Aorta (tissue), 5 donors: ENCODE data around the gene MAP4K1. TPM values are rescaled to one million over a fixed set of nuclear protein-coding genes. Genes with fewer than 3 reads are reported as not detected.
"Not testable (repeated sequence)": the region's sequence is repeated elsewhere in the genome, so short reads cannot be mapped to it uniquely, and the experiment has no call there.

Experiments
- ATAC-seq: fragments of 200-7000 bp; cut with Tn5 transposase; one replicate; pipeline ENCODE4 v1.9.1; 2022; ENCODE audit warnings: moderate library complexity; ENCODE audit not compliant: low FRiP score
- DNase-seq, 2 donors: peaks; one replicate each; pipeline ENCODE4 v3.0.0-alpha.2; 2020
- H3K27ac ChIP-seq, 2 donors: one replicate each; pipeline ENCODE4 v1.5.1; 2013; ENCODE audit warnings: low read length in 2 of 2, mild to moderate bottlenecking in 2 of 2, moderate library complexity in 2 of 2, control low read depth in 1 of 2, inconsistent platforms in 1 of 2, low read depth in 1 of 2
- H3K27me3 ChIP-seq, 2 donors: one replicate each; pipeline ENCODE4 v1.6.1; 2013; ENCODE audit warnings: control low read depth in 1 of 2, low read length in 1 of 2, mild to moderate bottlenecking in 1 of 2, moderate library complexity in 1 of 2; ENCODE audit not compliant: insufficient read depth in 2 of 2, control insufficient read depth in 1 of 2
- H3K36me3 ChIP-seq, 2 donors: one replicate each; pipeline ENCODE4 v1.6.1; 2013; ENCODE audit warnings: control low read depth in 1 of 2, low read length in 1 of 2, mild to moderate bottlenecking in 1 of 2; ENCODE audit not compliant: insufficient read depth in 2 of 2, control insufficient read depth in 1 of 2
- H3K4me1 ChIP-seq, 2 donors: one replicate each; pipeline ENCODE4 v1.6.1; 2013; ENCODE audit warnings: low read length in 2 of 2, control low read depth in 1 of 2, mild to moderate bottlenecking in 1 of 2, moderate library complexity in 1 of 2; ENCODE audit not compliant: insufficient read depth in 2 of 2, control insufficient read depth in 1 of 2
- H3K4me3 ChIP-seq, 2 donors: one replicate each; pipeline ENCODE4 v1.5.1; 2013; ENCODE audit warnings: low read length in 2 of 2, control low read depth in 1 of 2, mild to moderate bottlenecking in 1 of 2
- H3K9me3 ChIP-seq: one replicate; pipeline ENCODE4 v1.6.1; 2013; ENCODE audit warnings: mild to moderate bottlenecking, low read length; ENCODE audit not compliant: control insufficient read depth
- WGBS, 2 donors: extraction: QIAGEN DNeasy Blood & Tissue Kit; methylation state at CpG; one replicate each; pipeline ENCODE4 v1.1.7; 2013; 5-methylcytosine and 5-hydroxymethylcytosine counted together
- intact Hi-C, 2 donors: fragments of 100-400 bp; cut with DNase I; formaldehyde crosslinking; loops; one replicate each; pipeline versions ENCODE4 v1.14.2 to v1.15.0; 2022
- polyA plus RNA-seq, 2 donors: library from polyadenylated mRNA; stranded (reverse); fragments of 200-250 nt; gene quantifications; one replicate each; pipeline ENCODE4 v1.2.3, GENCODE V29; 2013
- total RNA-seq, 2 donors: library from RNA; stranded (reverse); fragmentation: NEBNext Ultra II Directional; extraction: Animal tissue kit (Norgen Biotek cat#: 25700); gene quantifications; one replicate each; pipeline ENCODE4 v1.2.1, GENCODE V29; 2021
- donor health status: healthy with polysubstance abuse.
- donor health status: Bipolar disorder and iron deficiency.
- donor health status: DM: no; HTN: no; CAD: no.
- donor health status: DM: no; HTN: no; CAD: no.
- donor health status: DM: yes; HTN: yes; CAD: no.

MAP4K1 gene
- total and polyA plus RNA-seq, 4 donors: 1.6 to 13.2 (median 4.7) TPM

DNA sequence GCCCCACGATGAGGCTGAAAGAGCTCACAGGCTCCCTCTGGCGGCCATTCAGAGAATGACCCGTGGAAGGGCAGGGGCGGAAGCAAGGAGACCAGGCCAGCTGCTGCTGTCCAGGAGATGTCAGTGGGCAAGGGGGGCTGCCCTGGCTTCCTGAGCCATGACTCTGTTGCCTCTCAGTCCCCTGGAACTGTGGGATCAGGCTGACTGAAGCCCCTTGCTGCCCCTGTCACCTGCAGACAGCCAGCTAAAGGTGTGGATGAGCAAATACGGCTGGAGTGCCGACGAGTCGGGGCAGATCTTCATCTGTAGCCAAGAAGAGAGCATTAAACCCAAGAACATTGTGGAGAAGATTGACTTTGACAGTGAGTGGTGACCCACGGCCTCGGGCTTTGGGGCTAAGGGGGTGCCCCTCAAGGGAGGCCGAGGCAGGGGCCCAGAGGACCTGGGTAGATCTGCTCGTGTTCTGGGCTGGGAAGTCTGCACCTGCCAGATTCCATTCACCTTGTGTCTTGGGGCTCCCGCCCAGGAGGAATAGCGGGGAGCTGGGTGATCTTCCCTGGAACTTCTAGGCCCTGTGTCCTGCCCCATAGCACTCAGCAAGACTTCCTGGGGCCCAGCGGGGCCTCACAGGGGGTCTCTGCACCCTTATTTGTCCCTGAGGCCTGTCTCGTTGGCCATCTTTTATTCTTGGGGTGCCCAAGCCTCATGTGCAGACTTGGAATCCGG is 17.2 kb upstream of the MAP4K1 start:
- Histone ChIP-seq H3K9me3 (no peaks in the 10 kb centered on the region), H3K4me3 (no peak overlapping the region)
- peak; percentile 79 to 94 for DNase-seq

DNA sequence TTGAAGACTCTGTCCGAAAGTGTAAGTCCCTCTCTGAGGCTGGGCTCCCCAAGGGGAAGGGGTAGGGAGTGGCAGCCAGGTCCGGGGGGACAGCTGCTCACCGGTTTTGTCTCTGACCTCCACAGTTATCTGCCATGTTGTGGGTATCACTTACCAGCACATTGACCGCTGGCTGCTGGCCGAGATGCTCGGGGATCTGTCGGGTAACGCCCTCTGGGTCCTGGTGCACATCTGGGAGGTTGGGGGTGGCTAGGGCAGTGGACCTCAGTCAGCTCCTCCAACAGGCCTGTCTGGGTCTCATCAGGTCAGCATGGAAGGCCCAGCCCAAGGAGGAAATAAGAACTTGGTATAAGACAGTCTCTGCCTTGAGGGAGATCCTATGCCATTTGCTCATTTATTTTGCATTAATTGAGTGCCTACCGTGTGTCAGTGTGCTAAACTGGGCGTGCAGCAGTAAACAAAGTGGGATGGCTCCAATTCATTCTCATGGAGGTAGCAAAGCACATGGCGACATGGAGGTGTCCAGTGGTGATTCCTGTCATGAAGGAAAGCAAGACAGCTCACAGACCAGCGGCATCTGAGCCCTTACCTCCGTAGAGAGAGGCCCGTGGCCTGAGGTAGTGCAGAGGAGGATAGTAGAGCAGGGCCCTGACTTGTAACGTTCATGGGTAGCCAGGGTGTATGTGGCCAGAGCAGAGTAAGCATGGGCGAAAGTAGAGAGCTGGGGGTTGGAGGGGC is 14.9 kb upstream of the MAP4K1 start:
- Histone ChIP-seq H3K36me3 (no peaks in the 10 kb centered on the region), H3K27ac (no peak overlapping the region), H3K9me3 (no peaks in the 10 kb centered on the region), H3K4me1 (no peaks in the 10 kb centered on the region), H3K27me3 (no peaks in the 10 kb centered on the region), H3K4me3 (no peak overlapping the region)
- 90 to 92% methylated on average over 16 of the region's 16 CpGs for WGBS, 2 donors
- no peak for DNase-seq
- no peak for ATAC-seq
- intact Hi-C loops: loop anchor here (5.0 to 10.0 kb wide), 3 partner anchors 118 to 292 kb away; partner anchors contain the start of gene FAM98C (in 1 of the 2)

More for the DNA sequence above, 17.2 kb upstream of the MAP4K1 start:
- Histone ChIP-seq H3K27me3 (no peaks in the 10 kb centered on the region), H3K27ac (no peak overlapping the region), H3K4me1 (no peaks in the 10 kb centered on the region), H3K36me3 (no peaks in the 10 kb centered on the region)
- peak; percentile 80 for ATAC-seq
- intact Hi-C loops: loop anchor here (1.0 to 10.0 kb wide), 5 partner anchors 120 to 290 kb away; partner anchors contain the start of gene FAM98C (in 1 of the 2)
- 64 to 67% methylated on average over 17 of the region's 17 CpGs for WGBS, 2 donors

DNA sequence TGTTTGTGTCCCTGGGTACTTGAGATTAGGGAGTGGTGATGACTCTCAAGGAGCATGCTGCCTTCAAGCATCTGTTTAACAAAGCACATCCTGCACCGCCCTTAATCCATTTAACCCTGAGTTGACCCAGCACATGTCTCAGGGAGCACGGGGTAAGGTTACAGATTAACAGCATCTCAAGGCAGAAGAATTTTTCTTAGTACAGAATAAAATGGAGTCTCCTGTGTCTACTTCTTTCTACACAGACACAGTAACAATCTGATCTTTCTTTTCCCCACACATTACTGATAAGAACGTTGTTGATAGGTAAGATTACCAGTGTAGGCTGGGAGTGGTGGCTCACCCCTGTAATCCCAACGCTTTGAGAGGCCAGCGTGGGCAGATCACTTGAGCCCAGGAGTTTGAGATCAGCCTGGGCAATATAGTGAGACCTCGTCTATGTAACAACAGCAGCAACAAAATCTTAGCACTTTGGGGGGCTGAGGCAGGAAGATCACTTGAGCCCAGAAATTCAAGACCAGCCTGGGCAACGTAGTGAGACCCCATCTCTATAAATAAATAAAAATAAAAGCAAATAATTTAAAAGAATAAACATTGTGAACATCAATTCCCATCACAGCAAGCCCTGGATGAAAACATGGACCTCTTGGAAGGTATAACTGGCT is 14.2 kb upstream of the MAP4K1 start:
- not testable (repeated sequence) for DNase-seq, H3K27me3 ChIP-seq, ATAC-seq, H3K4me1 ChIP-seq, H3K9me3 ChIP-seq, H3K4me3 ChIP-seq, H3K27ac ChIP-seq, H3K36me3 ChIP-seq
- intact Hi-C loops: loop anchor here (5.0 to 10.0 kb wide), 3 partner anchors 117 to 293 kb away; partner anchors contain the start of gene FAM98C (in 1 of the 2)
- WGBS, 2 donors: 76 to 78% methylated on average over 7 of the region's 7 CpGs

DNA sequence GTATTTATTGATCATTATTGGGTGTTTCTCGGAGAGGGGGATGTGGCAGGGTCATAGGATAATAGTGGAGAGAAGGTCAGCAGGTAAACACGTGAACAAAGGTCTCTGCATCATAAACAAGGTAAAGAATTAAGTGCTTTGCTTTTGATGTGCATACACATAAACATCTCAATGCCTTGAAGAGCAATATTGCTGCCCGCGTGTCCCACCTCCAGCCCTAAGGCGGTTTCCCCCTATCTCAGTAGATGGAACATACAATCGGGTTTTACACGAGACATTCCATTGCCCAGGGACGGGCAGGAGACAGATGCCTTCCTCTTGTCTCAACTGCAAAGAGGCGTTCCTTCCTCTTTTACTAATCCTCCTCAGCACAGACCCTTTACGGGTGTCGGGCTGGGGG is 13.5 kb upstream of the MAP4K1 start:
- H3K27me3 ChIP-seq, H3K4me3 ChIP-seq, ATAC-seq, H3K36me3 ChIP-seq, H3K9me3 ChIP-seq, DNase-seq, H3K27ac ChIP-seq, H3K4me1 ChIP-seq: not testable (repeated sequence)
- WGBS, 2 donors: 80 to 85% methylated on average over 11 of the region's 11 CpGs
- intact Hi-C loops: loop anchor here (5.0 to 10.0 kb wide), 3 partner anchors 116 to 294 kb away; partner anchors contain the start of gene FAM98C (in 1 of the 2)

DNA sequence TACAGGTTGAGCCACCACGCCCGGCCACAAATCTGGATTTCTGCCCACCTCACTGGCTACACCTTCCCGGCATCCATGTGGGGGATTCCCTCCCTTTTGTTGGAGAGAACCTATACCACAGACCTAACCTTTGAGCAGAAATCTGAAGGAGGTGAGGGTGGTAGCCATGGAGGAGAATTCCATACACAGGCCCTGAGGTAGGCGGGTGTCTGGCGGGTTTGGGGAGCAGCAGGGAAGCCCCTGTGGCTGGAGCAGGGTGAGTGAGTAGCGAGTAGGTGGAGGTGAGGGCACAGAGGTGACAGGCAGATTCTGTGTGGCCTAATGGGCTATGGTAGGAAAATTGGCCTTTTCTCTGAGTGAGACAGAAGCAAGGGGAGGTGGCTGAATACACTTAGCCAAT is 11.8 kb upstream of the MAP4K1 start:
- Histone ChIP-seq H3K27me3 (no peaks in the 10 kb centered on the region), H3K9me3 (no peaks in the 10 kb centered on the region), H3K4me3 (no peak overlapping the region), H3K4me1 (no peaks in the 10 kb centered on the region), H3K27ac (no peak overlapping the region), H3K36me3 (peaks cover 0 to 7% of the 10 kb centered on the region in 2 donors)
- intact Hi-C loops: no loop called here
- ATAC-seq: no peak
- 93 to 96% methylated on average over 6 of the region's 6 CpGs for WGBS, 2 donors
- DNase-seq: no peak

DNA sequence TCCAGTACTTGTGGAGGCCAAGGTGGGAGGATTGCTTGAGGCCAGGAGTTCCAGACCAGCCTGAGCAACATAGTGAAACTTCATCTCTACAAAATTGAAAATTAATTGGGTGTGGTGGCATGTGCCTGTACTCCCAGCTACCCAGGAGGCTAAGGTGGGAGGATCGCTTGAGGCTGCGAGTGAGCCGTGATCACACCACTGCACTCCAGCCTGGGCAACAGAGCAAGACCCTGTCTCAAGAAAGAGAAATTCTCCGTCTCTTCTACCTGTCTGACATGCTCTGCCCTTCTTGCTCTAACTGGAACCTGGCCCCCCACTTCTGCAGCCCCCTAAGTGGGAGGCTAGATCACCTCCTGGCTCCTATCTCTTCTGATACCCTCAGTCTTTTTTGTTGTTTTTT is 8.6 kb upstream of the MAP4K1 start:
- intact Hi-C loops: no loop called here
- Histone ChIP-seq H3K36me3 (peaks cover 0 to 14% of the 10 kb centered on the region in 2 donors), H3K4me1 (no peaks in the 10 kb centered on the region), H3K4me3 (no peak overlapping the region), H3K27me3 (no peaks in the 10 kb centered on the region), H3K27ac (no peak overlapping the region), H3K9me3 (no peaks in the 10 kb centered on the region)
- no peak for DNase-seq
- 97% methylated on average over 4 of the region's 4 CpGs for WGBS, 2 donors
- ATAC-seq: no peak

DNA sequence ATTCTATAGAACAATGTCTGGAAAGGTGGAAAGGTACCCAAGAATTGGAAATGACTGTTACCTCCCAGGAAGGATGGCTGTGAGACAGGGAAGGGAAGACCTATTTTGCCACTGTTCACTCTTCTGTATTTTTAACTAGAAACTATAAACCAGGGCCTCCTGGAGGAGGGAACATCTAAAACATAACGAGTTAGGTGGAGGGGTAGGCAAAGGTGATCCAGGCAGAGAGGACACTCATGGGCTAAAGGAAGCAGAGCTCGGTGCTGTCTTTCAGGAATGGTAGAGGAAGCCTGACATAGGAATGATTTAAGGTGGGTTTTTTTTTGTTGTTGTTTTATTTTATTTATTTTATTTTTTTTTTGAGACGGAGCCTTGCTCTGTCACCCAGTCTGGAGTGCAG is 7.1 kb upstream of the MAP4K1 start:
- DNase-seq: no peak
- intact Hi-C loops: no loop called here
- ATAC-seq: no peak
- Histone ChIP-seq H3K9me3 (no peaks in the 10 kb centered on the region), H3K27ac (no peak overlapping the region), H3K4me1 (no peaks in the 10 kb centered on the region), H3K4me3 (no peak overlapping the region), H3K27me3 (no peaks in the 10 kb centered on the region), H3K36me3 (peaks cover 0 to 14% of the 10 kb centered on the region in 2 donors)
- 77 to 78% methylated on average over 3 of the region's 3 CpGs for WGBS, 2 donors

DNA sequence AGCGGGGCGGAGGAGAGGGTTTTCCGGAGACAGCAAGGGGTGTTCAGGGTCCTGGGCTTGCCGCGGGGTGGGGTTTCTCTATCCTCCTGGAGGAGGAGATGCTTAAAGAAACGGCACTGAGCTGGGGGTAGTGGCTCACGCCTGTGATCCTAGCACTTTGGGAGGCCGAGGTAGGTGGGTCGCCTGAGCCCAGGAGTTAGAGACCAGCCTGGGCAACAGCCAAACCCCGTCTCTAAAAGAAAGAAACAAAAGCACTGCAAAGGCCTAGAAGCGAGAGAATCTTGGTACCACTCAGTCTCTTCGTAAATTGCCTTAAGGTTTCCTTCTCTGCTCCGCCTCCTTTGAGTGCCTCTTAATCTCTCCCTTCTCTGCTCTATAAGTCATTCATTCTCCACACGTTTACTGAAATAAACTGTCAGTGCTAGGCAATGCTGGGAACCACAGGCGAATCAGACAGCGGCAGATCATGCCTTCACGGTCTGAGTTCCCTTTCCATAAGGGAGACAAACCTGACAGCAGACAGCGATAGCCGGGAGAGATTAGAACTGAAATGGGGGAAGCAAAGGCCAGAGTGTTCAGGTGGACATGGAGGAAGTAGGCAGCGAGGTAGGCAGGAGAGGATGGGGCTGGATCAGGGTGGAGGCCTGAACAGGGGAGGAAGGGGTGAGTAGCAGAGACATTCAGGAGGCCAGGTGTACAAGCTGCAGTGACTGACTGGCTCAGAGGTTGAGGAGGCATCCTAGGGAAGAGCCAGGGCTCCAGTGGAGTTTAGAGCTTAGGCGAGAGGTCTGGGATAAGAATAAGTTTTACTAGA is 1.8 kb upstream of the MAP4K1 start:
- no peaks in the 10 kb centered on the region for H3K4me1 ChIP-seq
- no peak for DNase-seq
- intact Hi-C loops: loop anchor here in 1 of 2 donors (5.0 kb wide), 1 partner anchor 233 kb away; no protein-coding TSS in a partner anchor
- peak overlapping the region in 1 of 2 donors; percentile 29 for H3K27ac ChIP-seq
- no peaks in the 10 kb centered on the region for H3K9me3 ChIP-seq
- peaks cover 0 to 7% of the 10 kb centered on the region in 2 donors for H3K36me3 ChIP-seq
- no peaks in the 10 kb centered on the region for H3K27me3 ChIP-seq
- WGBS, 2 donors: 18% methylated on average over 21 of the region's 21 CpGs
- no peak for ATAC-seq
- peak overlapping the region; percentile 65 to 86 for H3K4me3 ChIP-seq
